Measurements from ENCODE around the gene SLAMF7. TPM values are rescaled to one million over a fixed set of nuclear protein-coding genes. Genes with fewer than 3 reads are reported as not detected.

Gene SLAMF7
- polyA plus RNA-seq, 1 donor (not counting 4 experiments of a cell fraction or from before 2014, with no cell fraction given) = 31.0 TPM

GRCh38 chr1:160779626-160780397 lies 40.8 kb downstream of the SLAMF7 start:
- H4K20me1 ChIP-seq (ENCODE audit: control insufficient read depth, extremely low read depth, insufficient read depth, low read length) = no peaks in the 10 kb centered on the region
- H3K27me3 ChIP-seq (ENCODE audit: control insufficient read depth, extremely low read depth, insufficient read depth, low read length) = no peaks in the 10 kb centered on the region
- H3K36me3 ChIP-seq (ENCODE audit: control insufficient read depth in 2 of 2, extremely low read depth in 1 of 2, insufficient read depth in 2 of 2, low read length in 2 of 2) = no peaks in the 10 kb centered on the region
- no peak overlapping the region for H2AFZ ChIP-seq (ENCODE audit: control insufficient read depth, low read length)
- no peak overlapping the region for H3K4me3 ChIP-seq (ENCODE audit: control insufficient read depth in 2 of 3, extremely low read depth in 1 of 3, insufficient read depth in 2 of 3, low read depth in 1 of 3, low read length in 3 of 3)
- H3K4me2 ChIP-seq (ENCODE audit: control insufficient read depth, extremely low read depth, insufficient read depth, low read depth, low read length) = no peak overlapping the region
- peaks cover 23% of the 10 kb centered on the region for H3K4me1 ChIP-seq (ENCODE audit: control insufficient read depth, extremely low read depth, insufficient read depth, low read length)
- TF ChIP-seq CTCF (optimal IDR thresholded peaks at IDR 0.05 in 1 of 3, IDR thresholded peaks at IDR 0.05 in 1 of 3, conservative IDR thresholded peaks at IDR 0.05 in 1 of 3; ENCODE audit: extremely low read depth in 1 of 3, insufficient read depth in 2 of 3, low read length in 3 of 3) (peak; percentile 40 to 55 (median 47)), EZH2 (IDR thresholded peaks at IDR 0.05; ENCODE audit: low read length) (no peak)
- no peaks in the 10 kb centered on the region for H3K9me1 ChIP-seq (ENCODE audit: control insufficient read depth, extremely low read depth, insufficient read depth, low read length)
- H3K79me2 ChIP-seq (ENCODE audit: control insufficient read depth, insufficient read depth, low read length) = no peaks in the 10 kb centered on the region
- DNase-seq (ENCODE audit: low read depth, low spot score) (no peak), FAIRE-seq (no peak)
- no peak overlapping the region for H3K9ac ChIP-seq (ENCODE audit: control insufficient read depth, extremely low read depth, insufficient read depth, low read length)
- dilution Hi-C loops (cut with MboI; ENCODE audit: extremely low pct_ligation_motif_present, low sequenced_read_pairs) = no loop called here
- no peaks in the 10 kb centered on the region for H3K9me3 ChIP-seq (ENCODE audit: control insufficient read depth, low read depth, low read length)
- H3K27ac ChIP-seq (ENCODE audit: control insufficient read depth, insufficient read depth, low read length) = no peak overlapping the region

GRCh38 chr1:160780398-160780755 lies 41.3 kb downstream of the SLAMF7 start:
- H3K4me2 ChIP-seq (ENCODE audit: control insufficient read depth, extremely low read depth, insufficient read depth, low read depth, low read length) = no peak overlapping the region
- TF ChIP-seq EZH2 (IDR thresholded peaks at IDR 0.05; ENCODE audit: low read length) = no peak
- TF ChIP-seq CTCF (optimal IDR thresholded peaks at IDR 0.05 in 1 of 3, IDR thresholded peaks at IDR 0.05 in 1 of 3, conservative IDR thresholded peaks at IDR 0.05 in 1 of 3; ENCODE audit: extremely low read depth in 1 of 3, insufficient read depth in 2 of 3, low read length in 3 of 3) = no peak
- no peaks in the 10 kb centered on the region for H3K79me2 ChIP-seq (ENCODE audit: control insufficient read depth, insufficient read depth, low read length)
- no peaks in the 10 kb centered on the region for H4K20me1 ChIP-seq (ENCODE audit: control insufficient read depth, extremely low read depth, insufficient read depth, low read length)
- no peaks in the 10 kb centered on the region for H3K9me3 ChIP-seq (ENCODE audit: control insufficient read depth, low read depth, low read length)
- no peaks in the 10 kb centered on the region for H3K36me3 ChIP-seq (ENCODE audit: control insufficient read depth in 2 of 2, extremely low read depth in 1 of 2, insufficient read depth in 2 of 2, low read length in 2 of 2)
- peaks cover 18% of the 10 kb centered on the region for H3K4me1 ChIP-seq (ENCODE audit: control insufficient read depth, extremely low read depth, insufficient read depth, low read length)
- dilution Hi-C loops (cut with MboI; ENCODE audit: extremely low pct_ligation_motif_present, low sequenced_read_pairs) = no loop called here
- no peak overlapping the region for H3K9ac ChIP-seq (ENCODE audit: control insufficient read depth, extremely low read depth, insufficient read depth, low read length)
- H3K4me3 ChIP-seq (ENCODE audit: control insufficient read depth in 2 of 3, extremely low read depth in 1 of 3, insufficient read depth in 2 of 3, low read depth in 1 of 3, low read length in 3 of 3) = no peak overlapping the region
- FAIRE-seq (no peak), DNase-seq (ENCODE audit: low read depth, low spot score) (no peak)
- no peaks in the 10 kb centered on the region for H3K27me3 ChIP-seq (ENCODE audit: control insufficient read depth, extremely low read depth, insufficient read depth, low read length)
- no peaks in the 10 kb centered on the region for H3K9me1 ChIP-seq (ENCODE audit: control insufficient read depth, extremely low read depth, insufficient read depth, low read length)
- no peak overlapping the region for H3K27ac ChIP-seq (ENCODE audit: control insufficient read depth, insufficient read depth, low read length)
- H2AFZ ChIP-seq (ENCODE audit: control insufficient read depth, low read length) = no peak overlapping the region
